Spleen (tissue), 7 donors: ENCODE data around the gene USP53.

Experiments used
- CTCF ChIP-seq, 11 experiments: fragments of 200-600 bp in 7 of 11; fragments of 450-650 bp in 4 of 11; sonication (generic) in 4 of 11; IDR thresholded peaks in 8 of 11; conservative IDR thresholded peaks in 3 of 11; 1 replicate in 7 of 11; 2 replicates in 4 of 11; pipeline versions ENCODE4 v1.4.0 to v1.8.0; 2016 to 2021; ENCODE audit warnings: antibody characterized with exemption in 11 of 11, inconsistent platforms in 4 of 11, mild to moderate bottlenecking in 1 of 11
- POLR2A ChIP-seq, 3 donors: fragments of 450-650 bp; IDR thresholded peaks; one replicate each; pipeline ENCODE4 v1.5.1; 2017; ENCODE audit warnings: antibody characterized with exemption in 3 of 3, mild to moderate bottlenecking in 1 of 3
- POLR2AphosphoS5 ChIP-seq, 3 donors: sonication (generic); formaldehyde crosslinking; IDR thresholded peaks; one replicate each; pipeline ENCODE4 v1.5.1; 2017; ENCODE audit warnings: antibody characterized with exemption in 3 of 3
- donor health status: DM: no; HTN: no; CAD: no; lungs with moderate emphysema.
- donor health status: DM: no; HTN: no; CAD: no.
- donor health status: DM: no; HTN: no; CAD: no.

GRCh38 chr4:119284876-119285780, 72.6 kb downstream of the USP53 start:
- peak in 3 of 11 experiments; percentile 18 to 36 (median 30) for TF ChIP-seq CTCF (IDR thresholded peaks at IDR 0.05 in 8 of 11, conservative IDR thresholded peaks at IDR 0.05 in 3 of 11)
- TF ChIP-seq POLR2A (IDR thresholded peaks at IDR 0.05): no peak
- TF ChIP-seq POLR2AphosphoS5 (IDR thresholded peaks at IDR 0.05): no peak
